GM23338 (cell line): ENCODE measurements around the gene ADPRH. TPM values are rescaled to one million over a fixed set of nuclear protein-coding genes. Genes with fewer than 3 reads are reported as not detected.

Experiments
- ATAC-seq: fragments of 200-7000 bp; cut with Tn5 transposase; 3 replicates; pipeline ENCODE4 v1.9.1; 2020
- DNase-seq: peaks from one replicate; pipeline ENCODE4 v3.0.0-alpha.2; 2015; ENCODE audit warnings: low spot score
- H2AFZ ChIP-seq: fragments of 200-600 bp; sonication (generic); 2 replicates; pipeline ENCODE4 v1.8.0; 2016; ENCODE audit warnings: antibody characterized with exemption, mild to moderate bottlenecking, moderate library complexity
- H3F3A ChIP-seq: fragments of 200-600 bp; sonication (generic); replicated peaks from 2 replicates; pipeline ENCODE4 v1.8.0; 2017; ENCODE audit warnings: antibody characterized with exemption, mixed run types, low read depth
- H3K27ac ChIP-seq: fragments of 200-600 bp; sonication (generic); 2 replicates; pipeline ENCODE4 v1.6.1; 2016; ENCODE audit warnings: low read depth
- H3K27me3 ChIP-seq: fragments of 200-600 bp; sonication (generic); 2 replicates; pipeline ENCODE4 v1.8.0; 2016; ENCODE audit warnings: mild to moderate bottlenecking, mixed run types, moderate library complexity; ENCODE audit not compliant: insufficient read depth
- H3K36me3 ChIP-seq: fragments of 200-600 bp; sonication (generic); 2 replicates; pipeline ENCODE4 v1.8.0; 2016; ENCODE audit warnings: mild to moderate bottlenecking; ENCODE audit not compliant: insufficient read depth
- H3K4me1 ChIP-seq: fragments of 200-600 bp; sonication (generic); 2 replicates; pipeline ENCODE4 v1.8.0; 2016; ENCODE audit warnings: mild to moderate bottlenecking, moderate library complexity; ENCODE audit not compliant: insufficient read depth
- H3K4me2 ChIP-seq: fragments of 200-600 bp; sonication (generic); 2 replicates; pipeline ENCODE4 v1.7.1; 2017; ENCODE audit warnings: mixed run types
- H3K4me3 ChIP-seq: fragments of 200-600 bp; sonication (generic); 2 replicates; pipeline ENCODE4 v1.6.1; 2016; ENCODE audit warnings: mixed run types
- H3K79me2 ChIP-seq: fragments of 200-600 bp; sonication (generic); replicated peaks from 2 replicates; pipeline ENCODE4 v1.8.0; 2017; ENCODE audit warnings: mild to moderate bottlenecking; ENCODE audit not compliant: insufficient read depth
- H3K9me2 ChIP-seq: fragments of 200-600 bp; sonication (generic); 2 replicates; pipeline ENCODE4 v1.8.0; 2017; ENCODE audit not compliant: insufficient read depth
- H4K20me1 ChIP-seq: fragments of 200-600 bp; sonication (generic); replicated peaks from 2 replicates; pipeline ENCODE4 v1.8.0; 2017; ENCODE audit warnings: mild to moderate bottlenecking; ENCODE audit not compliant: insufficient read depth
- H3K27ac Mint-ChIP-seq: 2 replicates; pipeline ENCODE4 v1.8.0; 2020; ENCODE audit warnings: inconsistent platforms, mild to moderate bottlenecking, moderate library complexity, mixed read lengths
- H3K27me3 Mint-ChIP-seq: 3 replicates; pipeline ENCODE4 v1.8.0; 2022; ENCODE audit warnings: low read depth, mild to moderate bottlenecking, moderate library complexity, mixed read lengths, inconsistent platforms; ENCODE audit not compliant: insufficient read depth, poor library complexity
- H3K36me3 Mint-ChIP-seq: 3 replicates; pipeline ENCODE4 v1.8.0; 2021; ENCODE audit warnings: low read depth, mild to moderate bottlenecking, inconsistent platforms, moderate library complexity, mixed read lengths
- H3K4me1 Mint-ChIP-seq: 3 replicates; pipeline ENCODE4 v1.8.0; 2020; ENCODE audit warnings: mild to moderate bottlenecking, inconsistent platforms, mixed read lengths
- H3K4me3 Mint-ChIP-seq: 3 replicates; pipeline ENCODE4 v1.8.0; 2021; ENCODE audit warnings: moderate library complexity, mild to moderate bottlenecking, inconsistent platforms, mixed read lengths
- H3K9me3 Mint-ChIP-seq: 3 replicates; pipeline ENCODE4 v1.8.0; 2020; ENCODE audit warnings: moderate library complexity, mild to moderate bottlenecking, inconsistent platforms, mixed read lengths
- CREB1 ChIP-seq: fragments of 250-450 bp; sonication (Bioruptor Pico); IDR thresholded peaks from 2 replicates; pipeline ENCODE4 v1.5.0; 2020; ENCODE audit warnings: low read depth, mild to moderate bottlenecking, moderate library complexity
- ETS1 ChIP-seq: IDR thresholded peaks from 2 replicates; pipeline ENCODE4 v1.6.1; 2016; ENCODE audit warnings: antibody characterized with exemption
- EZH2 ChIP-seq: fragments of 200-600 bp; sonication (generic); IDR thresholded peaks from one replicate; pipeline ENCODE4 v1.8.0; 2017; ENCODE audit warnings: antibody characterized with exemption, mild to moderate bottlenecking, low read depth; ENCODE audit not compliant: unreplicated experiment
- EZH2phosphoT487 ChIP-seq: fragments of 200-600 bp; sonication (generic); IDR thresholded peaks from one replicate; pipeline ENCODE4 v1.8.1; 2018; ENCODE audit warnings: antibody characterized with exemption; ENCODE audit not compliant: unreplicated experiment
- JUNB ChIP-seq: IDR thresholded peaks from one replicate; pipeline ENCODE4 v1.6.1; 2016; ENCODE audit warnings: antibody characterized with exemption; ENCODE audit not compliant: unreplicated experiment
- NANOG ChIP-seq: IDR thresholded peaks from 2 replicates; pipeline ENCODE4 v1.6.1; 2016; ENCODE audit warnings: antibody characterized with exemption, borderline replicate concordance
- POLR2AphosphoS5 ChIP-seq: IDR thresholded peaks from 2 replicates; pipeline ENCODE4 v1.6.1; 2016; ENCODE audit warnings: antibody characterized with exemption, low read depth
- REST ChIP-seq: IDR thresholded peaks from one replicate; pipeline ENCODE4 v1.6.1; 2018; ENCODE audit warnings: antibody characterized with exemption; ENCODE audit not compliant: unreplicated experiment
- ZNF114 ChIP-seq: fragments of 250-450 bp; sonication (Bioruptor Pico); IDR thresholded peaks from 2 replicates; pipeline ENCODE4 v1.5.0; 2020; ENCODE audit warnings: mild to moderate bottlenecking, moderate library complexity
- ZNF331 ChIP-seq: fragments of 250-450 bp; sonication (Bioruptor Pico); IDR thresholded peaks from 2 replicates; pipeline ENCODE4 v1.5.0; 2020; ENCODE audit warnings: low read depth, mild to moderate bottlenecking, moderate library complexity
- ZNF462 ChIP-seq: fragments of 250-450 bp; sonication (Bioruptor Pico); IDR thresholded peaks from 2 replicates; pipeline ENCODE4 v1.5.0; 2020; ENCODE audit warnings: mild to moderate bottlenecking, moderate library complexity
- polyA plus RNA-seq: library from polyadenylated mRNA; unstranded; fragments of >200 nt; fragmentation: Nextera tagmentation; extraction: Ambion mirVana; gene quantifications from 2 replicates; pipeline ENCODE4 v1.2.1, GENCODE V29; 2016
- total RNA-seq: library from RNA; depleted of rRNA; stranded (reverse); fragments of >200 nt; shearing (Covaris generic); gene quantifications from 2 replicates; pipeline ENCODE4 v1.2.3, GENCODE V29; 2014

Gene ADPRH
- total and polyA plus RNA-seq, 2 experiments from 2014 or later: 1.2 to 3.4 TPM

DNA sequence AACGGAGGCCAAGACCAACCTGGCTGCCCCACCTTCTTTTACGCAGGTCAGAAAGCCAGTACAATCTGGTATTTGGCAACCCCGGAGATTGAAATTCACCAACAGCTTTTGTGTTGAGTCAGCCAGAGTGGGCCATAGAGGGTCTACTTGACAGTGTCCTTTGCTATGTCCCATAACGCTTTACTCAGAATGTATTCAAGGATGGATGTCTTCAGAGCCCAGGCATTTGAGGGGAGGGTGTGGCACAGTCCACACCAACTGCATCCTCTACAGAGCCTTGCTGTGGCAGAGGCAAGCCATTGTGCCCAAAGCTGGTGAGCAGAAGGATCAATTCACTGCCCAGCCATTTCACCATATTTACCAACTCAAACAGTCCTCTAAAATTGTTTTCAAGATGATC, 36.8 kb downstream of the ADPRH start:
- Mint-ChIP-seq H3K27ac (no peak overlapping the region), H3K27me3 (no peaks in the 10 kb centered on the region), H3K36me3 (no peaks in the 10 kb centered on the region), H3K9me3 (no peaks in the 10 kb centered on the region), H3K4me1 (no peaks in the 10 kb centered on the region), H3K4me3 (no peak overlapping the region)
- TF ChIP-seq EZH2phosphoT487: no peak
- TF ChIP-seq NANOG: no peak
- no peaks in the 10 kb centered on the region for H3K27me3 ChIP-seq
- H3K4me2 ChIP-seq: no peak overlapping the region
- no peaks in the 10 kb centered on the region for H3K4me1 ChIP-seq
- H3K36me3 ChIP-seq: no peaks in the 10 kb centered on the region
- ATAC-seq: no peak
- no peaks in the 10 kb centered on the region for H4K20me1 ChIP-seq
- no peaks in the 10 kb centered on the region for H3K9me2 ChIP-seq
- H2AFZ ChIP-seq: peak overlapping the region; percentile 85; the same call in 1 of the 2 replicates
- no peaks in the 10 kb centered on the region for H3F3A ChIP-seq
- no peak overlapping the region for H3K27ac ChIP-seq
- no peak overlapping the region for H3K4me3 ChIP-seq
- no peak for DNase-seq
- H3K79me2 ChIP-seq: no peaks in the 10 kb centered on the region

GRCh38 chr3:119619094-119619493, 39.8 kb downstream of the ADPRH start:
- no peak overlapping the region for H3K27ac ChIP-seq
- Mint-ChIP-seq H3K4me3 (no peak overlapping the region), H3K36me3 (no peaks in the 10 kb centered on the region), H3K4me1 (no peaks in the 10 kb centered on the region), H3K9me3 (no peaks in the 10 kb centered on the region), H3K27me3 (peaks cover 2% of the 10 kb centered on the region), H3K27ac (no peak overlapping the region)
- no peak overlapping the region for H3K4me2 ChIP-seq
- H4K20me1 ChIP-seq: no peaks in the 10 kb centered on the region
- no peak overlapping the region for H2AFZ ChIP-seq
- no peak for ATAC-seq
- H3K4me1 ChIP-seq: no peaks in the 10 kb centered on the region
- DNase-seq: no peak
- no peaks in the 10 kb centered on the region for H3F3A ChIP-seq
- no peaks in the 10 kb centered on the region for H3K36me3 ChIP-seq
- no peaks in the 10 kb centered on the region for H3K9me2 ChIP-seq
- no peak overlapping the region for H3K4me3 ChIP-seq
- no peaks in the 10 kb centered on the region for H3K27me3 ChIP-seq
- H3K79me2 ChIP-seq: no peaks in the 10 kb centered on the region
- TF ChIP-seq REST: no peak
- no peak for TF ChIP-seq CREB1 (CRISPR knock-in tag)
- no peak for TF ChIP-seq ETS1
- TF ChIP-seq ZNF462 (CRISPR knock-in tag): no peak
- no peak for TF ChIP-seq EZH2
- no peak for TF ChIP-seq JUNB
- no peak for TF ChIP-seq POLR2AphosphoS5
- TF ChIP-seq ZNF114: no peak
- no peak for TF ChIP-seq EZH2phosphoT487
- no peak for TF ChIP-seq NANOG
- TF ChIP-seq ZNF331 (CRISPR knock-in tag): no peak
